HepG2 (cell line): ENCODE data around the gene ZNF74. TPM values are rescaled to one million over a fixed set of nuclear protein-coding genes. Genes with fewer than 3 reads are reported as not detected.
A peak's percentile ranks its signal among the peaks of the same experiment; 100 is the strongest.
"Not testable (repeated sequence)": the region's sequence is repeated elsewhere in the genome, so short reads cannot be mapped to it uniquely, and the experiment has no call there.

Source experiments
- ATAC-seq: fragments of 200-7000 bp; cut with Tn5 transposase; 3 replicates; pipeline ENCODE4 v1.9.1; 2020; ENCODE audit warnings: mild to moderate bottlenecking, moderate library complexity
- BruUV-seq: library from RNA; stranded (reverse); fragments of 400-500 nt; replicated peaks from 2 replicates; lab custom pipeline; 2021; lab: Mats Ljungman, UMichigan
- CTCF ChIA-PET: fragments of 300-600 bp; formaldehyde crosslinking; extraction: SDS; loops from one replicate; lab custom pipeline; 2021; ENCODE audit warnings: low total read pairs, inconsistent platforms, low intra/inter-chr PET ratio; lab: Yijun Ruan, JAX
- POLR2A ChIA-PET: fragments of 350-600 bp; sonication (Branson Sonifier 250); formaldehyde crosslinking; loops from one replicate; lab custom pipeline; 2020; ENCODE audit warnings: antibody characterized with exemption, inconsistent platforms; lab: Yijun Ruan, JAX
- DNase-seq: peaks from one replicate; pipeline ENCODE4 v3.0.0-alpha.2; 2015; ENCODE audit warnings: low spot score
- FAIRE-seq: peaks from 3 replicates; lab custom pipeline; 2011; peaks lifted over from hg19 to GRCh38; lab: Jason Lieb, UNC
- H2AFZ ChIP-seq: one replicate; pipeline ENCODE4 v1.6.1; 2011; ENCODE audit warnings: low read length, inconsistent platforms
- H3K27ac ChIP-seq: fragments of 300-600 bp; 3 replicates; pipeline ENCODE4 v1.8.0; 2011; ENCODE audit warnings: mixed run types, mild to moderate bottlenecking, mixed read lengths, low read length, inconsistent platforms; ENCODE audit not compliant: insufficient read depth; ENCODE audit errors: extremely low read length
- H3K27me3 ChIP-seq, 2 experiments: fragments of 200-600 bp in 1 of 2; 2 replicates in 1 of 2; 3 replicates in 1 of 2; pipeline versions ENCODE4 v1.6.0 to v1.8.0; 2011; ENCODE audit warnings: low read length in 2 of 2, mild to moderate bottlenecking in 2 of 2, moderate library complexity in 2 of 2, inconsistent platforms in 1 of 2; ENCODE audit not compliant: insufficient read depth in 2 of 2, control insufficient read depth in 1 of 2
- H3K36me3 ChIP-seq, 2 experiments: fragments of 200-600 bp in 1 of 2; replicated peaks in 1 of 2; 2 replicates in 1 of 2; 3 replicates in 1 of 2; pipeline versions ENCODE4 v1.5.1 to v1.8.0; 2011; ENCODE audit warnings: low read length in 2 of 2, inconsistent platforms in 1 of 2; ENCODE audit not compliant: insufficient read depth in 2 of 2, control insufficient read depth in 1 of 2
- H3K4me1 ChIP-seq: 2 replicates; pipeline ENCODE4 v1.5.1; 2012; ENCODE audit warnings: low read length, inconsistent platforms; ENCODE audit not compliant: insufficient read depth
- H3K4me2 ChIP-seq: 2 replicates; pipeline ENCODE4 v1.6.0; 2011; ENCODE audit warnings: low read depth, low read length, inconsistent platforms
- H3K4me3 ChIP-seq, 3 experiments: fragments of 200-600 bp in 1 of 3; sonication (generic), shearing (Covaris generic) in 1 of 3; replicated peaks in 1 of 3; 2 replicates each; pipeline ENCODE4 v1.5.1; 2011 to 2016; ENCODE audit warnings: low read length in 3 of 3, inconsistent platforms in 2 of 3, low read depth in 2 of 3, mild to moderate bottlenecking in 2 of 3, control low read depth in 1 of 3, mixed read lengths in 1 of 3; ENCODE audit not compliant: insufficient read depth in 1 of 3
- H3K79me2 ChIP-seq: one replicate; pipeline ENCODE4 v1.6.1; 2011; ENCODE audit warnings: low read length, inconsistent platforms; ENCODE audit not compliant: insufficient read depth
- H3K9ac ChIP-seq: 2 replicates; pipeline ENCODE4 v1.6.0; 2011; ENCODE audit warnings: mild to moderate bottlenecking, low read depth, low read length, inconsistent platforms; ENCODE audit not compliant: insufficient read depth
- H3K9me3 ChIP-seq: 2 replicates; pipeline ENCODE4 v1.5.1; 2012; ENCODE audit warnings: mild to moderate bottlenecking, low read length
- H4K20me1 ChIP-seq: 2 replicates; pipeline ENCODE4 v1.6.0; 2011; ENCODE audit warnings: inconsistent platforms, mild to moderate bottlenecking, low read length, moderate library complexity; ENCODE audit not compliant: insufficient read depth
- CEBPB ChIP-seq: IDR thresholded peaks from 2 replicates; pipeline ENCODE4 v1.6.1; 2011; ENCODE audit warnings: low read depth, low read length, improper control_type of control experiment, borderline replicate concordance
- WGBS: methylation state at CpG from one replicate; pipeline ENCODE4 v1.1.6; 2017; ENCODE audit warnings: low lambda C conversion rate; 5-methylcytosine and 5-hydroxymethylcytosine counted together
- in situ Hi-C: cut with HindIII; loops from 2 replicates; pipeline ENCODE4 v1.10.0; 2017; ENCODE audit warnings: low pct_unique_long_range_greater_than_20kb; ENCODE audit not compliant: extremely low pct_ligation_motif_present
- intact Hi-C: fragments of 100-400 bp; cut with micrococcal nuclease; formaldehyde crosslinking; loops from one replicate; pipeline ENCODE4 v1.10.0; 2022; ENCODE audit not compliant: unreplicated experiment
- polyA plus RNA-seq, 8 experiments: library from polyadenylated mRNA; depleted of rRNA in 3 of 8; stranded (reverse) in 7 of 8; unstranded in 1 of 8; fragments of >200 nt; fragmentation: Illumina TruSeq in 4 of 8; extraction: Trizol in 4 of 8; gene quantifications; 2 replicates each; pipeline versions ENCODE4 v1.2.1 to v1.2.3, GENCODE V29; 2011 to 2016; ENCODE audit warnings: low read depth in 4 of 8, missing spikeins in 1 of 8, mixed read lengths in 1 of 8; ENCODE audit not compliant: insufficient read depth in 1 of 8
- total RNA-seq, 5 experiments: library from RNA; depleted of rRNA; stranded (reverse); fragments of >200 nt; fragmentation: Illumina TruSeq; extraction: Trizol; gene quantifications; 2 replicates each; pipeline ENCODE4 v1.2.3, GENCODE V29; 2016; ENCODE audit warnings: low read depth in 1 of 5

The ZNF74 gene
- total and polyA plus RNA-seq, 2 of the 13 experiments (the other 11 are each of a cell fraction or from before 2014, with no cell fraction given) = 6.3 to 9.1 TPM

GRCh38 chr22:20368875-20369274 is 25.1 kb upstream of the ZNF74 start:
- H3K79me2 ChIP-seq, CTCF ChIA-PET, DNase-seq, H3K4me3 ChIP-seq, H2AFZ ChIP-seq, H3K36me3 ChIP-seq, H3K9ac ChIP-seq, H3K4me1 ChIP-seq, POLR2A ChIA-PET, H3K9me3 ChIP-seq, in situ Hi-C loops, FAIRE-seq, H3K27me3 ChIP-seq, intact Hi-C loops, H3K27ac ChIP-seq, H3K4me2 ChIP-seq, BruUV-seq, ATAC-seq, H4K20me1 ChIP-seq: not testable (repeated sequence)
- 11% methylated on average over 6 of the region's 9 CpGs for WGBS
- peak; percentile 16; the same call in 1 of the 2 replicates for TF ChIP-seq CEBPB

- H3K4me2 ChIP-seq, H3K9ac ChIP-seq, H3K36me3 ChIP-seq, DNase-seq, BruUV-seq, H3K4me3 ChIP-seq, H3K79me2 ChIP-seq, H3K27me3 ChIP-seq, H2AFZ ChIP-seq, FAIRE-seq, POLR2A ChIA-PET, CTCF ChIA-PET, intact Hi-C loops, H3K4me1 ChIP-seq, H3K27ac ChIP-seq, in situ Hi-C loops, H4K20me1 ChIP-seq, H3K9me3 ChIP-seq, ATAC-seq: not testable (repeated sequence)
- WGBS = 14% methylated on average over 3 of the region's 6 CpGs
Measured at GRCh38 chr22:20371687-20372086, 22.3 kb upstream of the ZNF74 start.

GRCh38 chr22:20372406-20372854 is 21.5 kb upstream of the ZNF74 start:
- H3K9ac ChIP-seq, FAIRE-seq, H3K27ac ChIP-seq, BruUV-seq, H3K79me2 ChIP-seq, intact Hi-C loops, in situ Hi-C loops, H4K20me1 ChIP-seq, H2AFZ ChIP-seq, CTCF ChIA-PET, H3K36me3 ChIP-seq, DNase-seq, H3K4me3 ChIP-seq, H3K9me3 ChIP-seq, H3K27me3 ChIP-seq, H3K4me1 ChIP-seq: not testable (repeated sequence)
- POLR2A ChIA-PET = interaction anchor here (1.2 kb wide), 1 partner anchor 21 kb away, joined by 3 read pairs; the partner anchor contains the start of gene ZNF74
- ATAC-seq = peak; percentile 64
- peak overlapping the region; percentile 42; the same call in 1 of the 2 replicates for H3K4me2 ChIP-seq
- WGBS = no CpG with 5 or more reads among the region's 8 CpGs

GRCh38 chr22:20373195-20373706 is 20.7 kb upstream of the ZNF74 start:
- POLR2A ChIA-PET = interaction anchor here (1.2 kb wide), 1 partner anchor 20 kb away, joined by 3 read pairs; the partner anchor contains the start of gene ZNF74
- H2AFZ ChIP-seq, H3K36me3 ChIP-seq, DNase-seq, H3K4me2 ChIP-seq, H3K4me3 ChIP-seq, H3K79me2 ChIP-seq, BruUV-seq, in situ Hi-C loops, H3K27ac ChIP-seq, intact Hi-C loops, H3K9ac ChIP-seq, H3K9me3 ChIP-seq, CTCF ChIA-PET, H4K20me1 ChIP-seq, FAIRE-seq, H3K4me1 ChIP-seq: not testable (repeated sequence)
- WGBS = 9% methylated on average over 6 of the region's 6 CpGs
- H3K27me3 ChIP-seq = peaks cover 0 to 13% of the 10 kb centered on the region in 2 experiments; a peak in 2 of 5 replicates
- ATAC-seq = peak; percentile 76
